GM21360 (cell line): ENCODE results near the gene ZBTB43.
A peak's percentile ranks its signal among the peaks of the same experiment; 100 is the strongest.
"Not testable (repeated sequence)": the region's sequence is repeated elsewhere in the genome, so short reads cannot be mapped to it uniquely, and the experiment has no call there.

Experiments
- ATAC-seq: cut with Tn5 transposase; IDR thresholded peaks from one replicate; pipeline ENCODE4 v1.9.1; 2021; ENCODE audit warnings: mild to moderate bottlenecking, moderate library complexity; ENCODE audit not compliant: unreplicated experiment

The ZBTB43 gene

GRCh38 chr9:126822873-126823272, 18.0 kb downstream of the ZBTB43 start:
- ATAC-seq, result no peak

- ATAC-seq, result not testable (repeated sequence)
Measured at GRCh38 chr9:126824052-126824451, 19.2 kb downstream of the ZBTB43 start.

- no peak for ATAC-seq
Measured at GRCh38 chr9:126827227-126827626, 22.4 kb downstream of the ZBTB43 start.

GRCh38 chr9:126829035-126829434, 24.2 kb downstream of the ZBTB43 start:
- no peak for ATAC-seq

GRCh38 chr9:126830827-126831226, 26.0 kb downstream of the ZBTB43 start:
- no peak for ATAC-seq

- ATAC-seq, result no peak
Measured at GRCh38 chr9:126832440-126832839, 27.6 kb downstream of the ZBTB43 start.

- ATAC-seq, result no peak
Measured at GRCh38 chr9:126833020-126833419, 28.2 kb downstream of the ZBTB43 start.

GRCh38 chr9:126833710-126834345, 29.0 kb downstream of the ZBTB43 start:
- no peak for ATAC-seq

GRCh38 chr9:126834672-126835071, 29.8 kb downstream of the ZBTB43 start:
- ATAC-seq, result no peak

- no peak for ATAC-seq
Measured at GRCh38 chr9:126836216-126836615, 31.4 kb downstream of the ZBTB43 start.

GRCh38 chr9:126838055-126838811, 33.4 kb downstream of the ZBTB43 start:
- ATAC-seq, result peak; percentile 3

GRCh38 chr9:126838895-126839294, 34.1 kb downstream of the ZBTB43 start:
- ATAC-seq, result peak; percentile 43

- ATAC-seq, result peak; percentile 17
Measured at GRCh38 chr9:126839301-126839700, 34.5 kb downstream of the ZBTB43 start.

GRCh38 chr9:126842220-126842842, 37.5 kb downstream of the ZBTB43 start:
- ATAC-seq, result no peak

GRCh38 chr9:126842977-126843799, 38.3 kb downstream of the ZBTB43 start:
- no peak for ATAC-seq

- ATAC-seq, result no peak
Measured at GRCh38 chr9:126844085-126844484, 39.2 kb downstream of the ZBTB43 start.

- ATAC-seq, result no peak
Measured at GRCh38 chr9:126847051-126847450, 42.2 kb downstream of the ZBTB43 start.

GRCh38 chr9:126849591-126850225, 44.9 kb downstream of the ZBTB43 start:
- ATAC-seq, result no peak

- no peak for ATAC-seq
Measured at GRCh38 chr9:126851286-126851880, 46.5 kb downstream of the ZBTB43 start.

GRCh38 chr9:126852086-126852688, 47.3 kb downstream of the ZBTB43 start:
- ATAC-seq, result no peak
